Measurements from ENCODE around the gene CEMIP.

The CEMIP gene

GRCh38 chr15:80823995-80824394, 44.8 kb downstream of the CEMIP start:
- no peak for DNase-seq (ENCODE audit: low spot score)

- DNase-seq (ENCODE audit: low spot score) = no peak
Measured at GRCh38 chr15:80825361-80826030, 46.3 kb downstream of the CEMIP start.

- no peak for DNase-seq (ENCODE audit: low spot score)
Measured at GRCh38 chr15:80828796-80829195, 49.6 kb downstream of the CEMIP start.

GRCh38 chr15:80830677-80831076, 51.5 kb downstream of the CEMIP start:
- no peak for DNase-seq (ENCODE audit: low spot score)

GRCh38 chr15:80831192-80831591, 52.0 kb downstream of the CEMIP start:
- no peak for DNase-seq (ENCODE audit: low spot score)

- no peak for DNase-seq (ENCODE audit: low spot score)
Measured at GRCh38 chr15:80831606-80832224, 52.5 kb downstream of the CEMIP start.

- DNase-seq (ENCODE audit: low spot score) = no peak
Measured at GRCh38 chr15:80832686-80833085, 53.5 kb downstream of the CEMIP start.

- DNase-seq (ENCODE audit: low spot score) = no peak
Measured at GRCh38 chr15:80834402-80834801, 55.2 kb downstream of the CEMIP start.

GRCh38 chr15:80834906-80835305, 55.7 kb downstream of the CEMIP start:
- DNase-seq (ENCODE audit: low spot score) = no peak

GRCh38 chr15:80835336-80835735, 56.2 kb downstream of the CEMIP start:
- no peak for DNase-seq (ENCODE audit: low spot score)

- DNase-seq (ENCODE audit: low spot score) = no peak
Measured at GRCh38 chr15:80836223-80836622, 57.1 kb downstream of the CEMIP start.

- DNase-seq (ENCODE audit: low spot score) = no peak
Measured at GRCh38 chr15:80837006-80837405, 57.8 kb downstream of the CEMIP start.

- no peak for DNase-seq (ENCODE audit: low spot score)
Measured at GRCh38 chr15:80838012-80838411, 58.8 kb downstream of the CEMIP start.

GRCh38 chr15:80838666-80839065, 59.5 kb downstream of the CEMIP start:
- no peak for DNase-seq (ENCODE audit: low spot score)

GRCh38 chr15:80839764-80840130, 60.6 kb downstream of the CEMIP start:
- no peak for DNase-seq (ENCODE audit: low spot score)

GRCh38 chr15:80840182-80841130, 61.3 kb downstream of the CEMIP start:
- DNase-seq (ENCODE audit: low spot score) = no peak

GRCh38 chr15:80841541-80841940, 62.4 kb downstream of the CEMIP start:
- no peak for DNase-seq (ENCODE audit: low spot score)

- DNase-seq (ENCODE audit: low spot score) = no peak
Measured at GRCh38 chr15:80844011-80844732, 65.0 kb downstream of the CEMIP start.

GRCh38 chr15:80846031-80846815, 67.1 kb downstream of the CEMIP start:
- no peak for DNase-seq (ENCODE audit: low spot score)

GRCh38 chr15:80849308-80849707, 70.1 kb downstream of the CEMIP start:
- no peak for DNase-seq (ENCODE audit: low spot score)

GRCh38 chr15:80850941-80851451, 71.8 kb downstream of the CEMIP start:
- DNase-seq (ENCODE audit: low spot score) = no peak

Data from HuH-7.5 (cell line).